Gastrocnemius medialis (tissue), 4 donors: ENCODE measurements around the gene RSPO3. TPM values are rescaled to one million over a fixed set of nuclear protein-coding genes. Genes with fewer than 3 reads are reported as not detected.
A peak's percentile ranks its signal among the peaks of the same experiment; 100 is the strongest.

ENCODE experiments used
- ATAC-seq, 2 donors: fragments of 150-250 bp; one replicate each; pipeline ENCODE4 v1.9.1; 2016
- DNase-seq, 2 donors: peaks; one replicate each; pipeline ENCODE4 v3.0.0-alpha.2; 2019
- H3K27ac ChIP-seq, 4 donors: fragments of 200-600 bp; sonication (generic); 1 replicate in 1 of 4; 2 replicates in 3 of 4; pipeline ENCODE4 v1.5.1; 2016 to 2018; ENCODE audit warnings: mild to moderate bottlenecking in 2 of 4, moderate library complexity in 1 of 4
- H3K27me3 ChIP-seq, 3 donors: fragments of 200-600 bp; sonication (generic) in 2 of 3; 1 replicate in 1 of 3; 2 replicates in 2 of 3; pipeline versions ENCODE4 v1.5.1 to v1.6.0; 2016 to 2019; ENCODE audit warnings: mild to moderate bottlenecking in 1 of 3, moderate library complexity in 1 of 3
- H3K36me3 ChIP-seq, 2 donors: fragments of 200-600 bp; sonication (generic) in 1 of 2; one replicate each; pipeline ENCODE4 v1.5.1; 2017 to 2018
- H3K4me1 ChIP-seq, 2 donors: fragments of 200-600 bp; sonication (generic) in 1 of 2; one replicate each; pipeline ENCODE4 v1.5.1; 2016 to 2017; ENCODE audit warnings: mild to moderate bottlenecking in 2 of 2
- H3K4me3 ChIP-seq, 4 donors: fragments of 200-600 bp; sonication (generic) in 3 of 4; 1 replicate in 1 of 4; 2 replicates in 3 of 4; pipeline ENCODE4 v1.5.1; 2016 to 2019; ENCODE audit warnings: mild to moderate bottlenecking in 2 of 4
- H3K9me3 ChIP-seq, 3 donors: fragments of 200-600 bp; sonication (generic) in 2 of 3; 1 replicate in 1 of 3; 2 replicates in 2 of 3; pipeline ENCODE4 v1.5.1; 2016 to 2019
- POLR2A ChIP-seq, 2 donors: fragments of 450-650 bp; IDR thresholded peaks; one replicate each; pipeline ENCODE4 v1.6.1; 2017; ENCODE audit warnings: antibody characterized with exemption in 2 of 2, mild to moderate bottlenecking in 2 of 2, moderate library complexity in 2 of 2
- in situ Hi-C, 4 donors: fragments of 200-750 bp; cut with MboI; loops; one replicate each; pipeline versions ENCODE4 v1.15.0 to v1.8.0; 2017; ENCODE audit warnings: low sequenced_read_pairs in 4 of 4
- intact Hi-C: fragments of 100-400 bp; cut with DNase I; formaldehyde crosslinking; loops from one replicate; pipeline ENCODE4 v1.15.1; 2023; ENCODE audit warnings: low total_unique reads
- total RNA-seq, 4 donors: library from RNA; depleted of rRNA; stranded (reverse); fragments of >200 nt; gene quantifications; one replicate each; pipeline versions ENCODE4 v1.1.0 to v1.2.3, GENCODE V29; 2016
- TF ChIP-seq, protein P1 (sequence below), 5 experiments: fragments of 450-650 bp in 3 of 5; fragments of 200-600 bp in 2 of 5; sonication (generic) in 2 of 5; IDR thresholded peaks in 4 of 5; conservative IDR thresholded peaks in 1 of 5; 1 replicate in 4 of 5; 2 replicates in 1 of 5; pipeline ENCODE4 v1.5.1; 2016 to 2019; ENCODE audit warnings: antibody characterized with exemption in 5 of 5, mild to moderate bottlenecking in 3 of 5, moderate library complexity in 3 of 5

RSPO3 gene
- total RNA-seq, 4 donors from 2014 or later: 4.8 to 30.5 (median 7.2) TPM

GRCh38 chr6:127215931-127216330 is 97.5 kb downstream of the RSPO3 start:
- in situ Hi-C loops (no loop called here), intact Hi-C loops (no loop called here)
- ATAC-seq: no peak

DNA sequence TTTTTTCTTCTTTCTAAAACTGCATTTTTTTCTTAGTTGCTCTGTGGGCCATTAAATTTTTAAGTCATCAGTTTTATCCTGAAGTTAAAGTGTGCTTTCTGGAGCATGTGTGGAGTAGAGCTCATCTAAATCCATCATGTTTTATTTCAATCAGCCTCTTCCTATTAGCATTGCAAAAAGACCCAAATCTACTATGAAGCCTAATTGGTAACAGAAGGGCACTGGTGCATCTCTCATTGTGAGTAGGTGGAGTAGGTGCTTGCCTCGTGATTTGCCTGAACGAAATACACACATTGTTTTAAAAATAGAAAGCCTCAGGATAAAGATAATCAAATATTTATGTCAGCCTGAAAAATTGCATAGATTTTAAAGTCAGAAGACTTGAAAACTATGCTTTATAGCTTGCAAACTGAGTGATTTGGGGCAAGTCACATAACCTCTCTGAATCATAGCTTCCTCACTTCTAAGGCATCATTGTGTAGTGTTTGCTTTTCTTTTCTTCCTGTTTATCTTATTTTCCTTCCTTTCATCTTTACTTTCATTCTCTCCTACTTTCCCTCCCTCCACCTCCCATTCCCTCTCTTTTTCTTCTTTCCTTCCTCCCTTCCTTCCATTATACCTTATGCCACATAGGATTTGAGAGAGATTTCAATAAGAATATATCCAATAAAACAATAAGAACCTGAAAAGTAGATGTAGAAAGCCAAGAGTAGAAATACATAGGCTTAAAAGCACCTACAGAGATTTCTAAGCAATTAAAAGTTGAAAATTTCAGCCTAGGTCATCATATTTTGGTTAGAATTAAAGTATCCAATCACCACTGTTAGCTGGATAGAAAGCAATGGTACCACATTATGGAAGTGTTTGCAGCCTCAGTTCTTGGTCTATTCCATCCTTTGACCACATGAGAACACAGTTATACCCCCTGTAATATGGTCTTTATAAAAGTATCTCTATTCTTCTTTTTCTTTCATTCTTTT is 98.6 kb downstream of the RSPO3 start:
- intact Hi-C loops: no loop called here
- H3K4me1 ChIP-seq: no peaks in the 10 kb centered on the region
- H3K36me3 ChIP-seq: no peaks in the 10 kb centered on the region
- ATAC-seq (no peak), DNase-seq (no peak)
- no peaks in the 10 kb centered on the region for H3K27me3 ChIP-seq
- no peak overlapping the region for H3K27ac ChIP-seq
- H3K9me3 ChIP-seq: no peaks in the 10 kb centered on the region
- TF ChIP-seq, protein P1, sequence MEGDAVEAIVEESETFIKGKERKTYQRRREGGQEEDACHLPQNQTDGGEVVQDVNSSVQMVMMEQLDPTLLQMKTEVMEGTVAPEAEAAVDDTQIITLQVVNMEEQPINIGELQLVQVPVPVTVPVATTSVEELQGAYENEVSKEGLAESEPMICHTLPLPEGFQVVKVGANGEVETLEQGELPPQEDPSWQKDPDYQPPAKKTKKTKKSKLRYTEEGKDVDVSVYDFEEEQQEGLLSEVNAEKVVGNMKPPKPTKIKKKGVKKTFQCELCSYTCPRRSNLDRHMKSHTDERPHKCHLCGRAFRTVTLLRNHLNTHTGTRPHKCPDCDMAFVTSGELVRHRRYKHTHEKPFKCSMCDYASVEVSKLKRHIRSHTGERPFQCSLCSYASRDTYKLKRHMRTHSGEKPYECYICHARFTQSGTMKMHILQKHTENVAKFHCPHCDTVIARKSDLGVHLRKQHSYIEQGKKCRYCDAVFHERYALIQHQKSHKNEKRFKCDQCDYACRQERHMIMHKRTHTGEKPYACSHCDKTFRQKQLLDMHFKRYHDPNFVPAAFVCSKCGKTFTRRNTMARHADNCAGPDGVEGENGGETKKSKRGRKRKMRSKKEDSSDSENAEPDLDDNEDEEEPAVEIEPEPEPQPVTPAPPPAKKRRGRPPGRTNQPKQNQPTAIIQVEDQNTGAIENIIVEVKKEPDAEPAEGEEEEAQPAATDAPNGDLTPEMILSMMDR (IDR thresholded peaks at IDR 0.05 in 4 of 5, conservative IDR thresholded peaks at IDR 0.05 in 1 of 5): no peak
- no peak overlapping the region for H3K4me3 ChIP-seq
- in situ Hi-C loops: no loop called here

More at GRCh38 chr6:127215931-127216330, 97.5 kb downstream of the RSPO3 start:
- TF ChIP-seq, protein P1 (IDR thresholded peaks at IDR 0.05 in 4 of 5, conservative IDR thresholded peaks at IDR 0.05 in 1 of 5): no peak
- TF ChIP-seq POLR2A (IDR thresholded peaks at IDR 0.05): no peak
- H3K27ac ChIP-seq: no peak overlapping the region
- H3K4me1 ChIP-seq: no peaks in the 10 kb centered on the region
- H3K4me3 ChIP-seq: no peak overlapping the region
- H3K9me3 ChIP-seq: no peaks in the 10 kb centered on the region
- H3K27me3 ChIP-seq: no peaks in the 10 kb centered on the region
- DNase-seq: no peak
- H3K36me3 ChIP-seq: no peaks in the 10 kb centered on the region

DNA sequence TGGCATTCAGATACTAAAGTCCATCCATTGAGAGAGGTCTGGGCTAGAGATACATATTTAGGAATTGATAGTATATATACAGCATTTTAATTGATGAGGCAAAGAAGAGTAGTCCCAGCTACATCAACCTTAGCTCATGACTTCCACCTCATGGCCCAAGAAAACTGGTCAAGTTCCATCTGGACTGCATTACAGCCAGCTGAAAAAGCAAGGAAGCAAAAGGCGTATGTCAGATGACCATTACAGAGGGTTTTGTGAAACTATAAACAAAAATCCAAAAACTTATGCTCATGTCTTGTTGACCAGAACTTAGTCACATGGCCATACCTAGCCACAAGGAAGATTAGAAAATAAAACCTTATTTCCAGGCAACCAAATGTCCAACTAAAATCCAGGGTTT is 101.4 kb downstream of the RSPO3 start:
- no peaks in the 10 kb centered on the region for H3K36me3 ChIP-seq
- intact Hi-C loops (no loop called here), in situ Hi-C loops (no loop called here)
- no peaks in the 10 kb centered on the region for H3K9me3 ChIP-seq
- no peaks in the 10 kb centered on the region for H3K4me1 ChIP-seq
- TF ChIP-seq POLR2A (IDR thresholded peaks at IDR 0.05): no peak
- TF ChIP-seq, protein P1 (IDR thresholded peaks at IDR 0.05 in 4 of 5, conservative IDR thresholded peaks at IDR 0.05 in 1 of 5): no peak
- H3K4me3 ChIP-seq: no peak overlapping the region
- H3K27me3 ChIP-seq: no peaks in the 10 kb centered on the region
- DNase-seq: no peak
- H3K27ac ChIP-seq: no peak overlapping the region
- peak in 1 of 2 donors; percentile 58 for ATAC-seq

DNA sequence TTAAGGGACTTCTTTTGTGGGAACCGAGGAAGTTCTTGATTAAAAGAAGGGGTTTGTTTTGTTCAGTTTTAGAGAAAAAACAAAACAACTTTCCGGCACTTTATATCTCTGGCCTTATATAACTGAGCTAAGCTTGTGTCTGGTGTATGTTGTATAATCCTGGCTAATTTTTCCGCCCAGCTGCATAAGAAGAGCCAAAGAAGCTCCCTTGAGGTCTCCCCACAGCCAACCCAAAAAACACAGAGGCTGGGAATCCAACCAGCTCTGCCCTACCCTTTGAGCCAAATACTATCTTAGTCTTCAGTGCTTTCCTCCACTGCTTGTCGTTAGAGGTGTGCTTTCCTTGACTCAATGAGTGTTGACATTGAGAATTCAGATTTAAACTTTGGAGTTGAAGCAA is 102.7 kb downstream of the RSPO3 start:
- ATAC-seq: peak; percentile 38 to 44
- Histone ChIP-seq H3K4me1 (no peaks in the 10 kb centered on the region), H3K27ac (no peak overlapping the region), H3K27me3 (no peaks in the 10 kb centered on the region), H3K4me3 (no peak overlapping the region), H3K9me3 (no peaks in the 10 kb centered on the region), H3K36me3 (no peaks in the 10 kb centered on the region)
- in situ Hi-C loops: no loop called here
- DNase-seq: no peak
- intact Hi-C loops: no loop called here
- TF ChIP-seq, protein P1 (IDR thresholded peaks at IDR 0.05 in 4 of 5, conservative IDR thresholded peaks at IDR 0.05 in 1 of 5): no peak
- TF ChIP-seq POLR2A (IDR thresholded peaks at IDR 0.05): no peak
